OCI-LY3 (cell line): Measurements from ENCODE around the gene ERGIC1.

Experiments
- EZH2phosphoT487 ChIP-seq: fragments of 200-600 bp; shearing (Covaris generic); IDR thresholded peaks from 2 replicates; pipeline ENCODE4 v1.6.1; 2018; ENCODE audit warnings: antibody characterized with exemption, mixed run types, low read depth
- TF ChIP-seq, protein P1 (sequence below): fragments of 200-600, 300-600 bp; sonication (generic); IDR thresholded peaks from 2 replicates; pipeline ENCODE4 v1.5.1; 2014; ENCODE audit warnings: antibody characterized with exemption, low read length, low read depth

GRCh38 chr5:172815631-172816030 lies 18.4 kb upstream of the ERGIC1 start:
- TF ChIP-seq, protein P1, sequence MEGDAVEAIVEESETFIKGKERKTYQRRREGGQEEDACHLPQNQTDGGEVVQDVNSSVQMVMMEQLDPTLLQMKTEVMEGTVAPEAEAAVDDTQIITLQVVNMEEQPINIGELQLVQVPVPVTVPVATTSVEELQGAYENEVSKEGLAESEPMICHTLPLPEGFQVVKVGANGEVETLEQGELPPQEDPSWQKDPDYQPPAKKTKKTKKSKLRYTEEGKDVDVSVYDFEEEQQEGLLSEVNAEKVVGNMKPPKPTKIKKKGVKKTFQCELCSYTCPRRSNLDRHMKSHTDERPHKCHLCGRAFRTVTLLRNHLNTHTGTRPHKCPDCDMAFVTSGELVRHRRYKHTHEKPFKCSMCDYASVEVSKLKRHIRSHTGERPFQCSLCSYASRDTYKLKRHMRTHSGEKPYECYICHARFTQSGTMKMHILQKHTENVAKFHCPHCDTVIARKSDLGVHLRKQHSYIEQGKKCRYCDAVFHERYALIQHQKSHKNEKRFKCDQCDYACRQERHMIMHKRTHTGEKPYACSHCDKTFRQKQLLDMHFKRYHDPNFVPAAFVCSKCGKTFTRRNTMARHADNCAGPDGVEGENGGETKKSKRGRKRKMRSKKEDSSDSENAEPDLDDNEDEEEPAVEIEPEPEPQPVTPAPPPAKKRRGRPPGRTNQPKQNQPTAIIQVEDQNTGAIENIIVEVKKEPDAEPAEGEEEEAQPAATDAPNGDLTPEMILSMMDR: no peak
- no peak for TF ChIP-seq EZH2phosphoT487
